AG10803 (cell line): Measurements from ENCODE around the gene HOOK2.

Experiments
- DNase-seq: peaks from one replicate; pipeline ENCODE4 v3.0.0; 2010; ENCODE audit warnings: low read depth
- H3K4me3 ChIP-seq: 2 replicates; pipeline ENCODE4 v1.5.1; 2011; ENCODE audit warnings: mild to moderate bottlenecking, low read length, control low read depth
- TF ChIP-seq, protein P1 (sequence below): conservative IDR thresholded peaks from 2 replicates; pipeline ENCODE4 v1.5.1; 2011; ENCODE audit warnings: mild to moderate bottlenecking, low read length, control low read depth, inconsistent platforms

Gene HOOK2

DNA sequence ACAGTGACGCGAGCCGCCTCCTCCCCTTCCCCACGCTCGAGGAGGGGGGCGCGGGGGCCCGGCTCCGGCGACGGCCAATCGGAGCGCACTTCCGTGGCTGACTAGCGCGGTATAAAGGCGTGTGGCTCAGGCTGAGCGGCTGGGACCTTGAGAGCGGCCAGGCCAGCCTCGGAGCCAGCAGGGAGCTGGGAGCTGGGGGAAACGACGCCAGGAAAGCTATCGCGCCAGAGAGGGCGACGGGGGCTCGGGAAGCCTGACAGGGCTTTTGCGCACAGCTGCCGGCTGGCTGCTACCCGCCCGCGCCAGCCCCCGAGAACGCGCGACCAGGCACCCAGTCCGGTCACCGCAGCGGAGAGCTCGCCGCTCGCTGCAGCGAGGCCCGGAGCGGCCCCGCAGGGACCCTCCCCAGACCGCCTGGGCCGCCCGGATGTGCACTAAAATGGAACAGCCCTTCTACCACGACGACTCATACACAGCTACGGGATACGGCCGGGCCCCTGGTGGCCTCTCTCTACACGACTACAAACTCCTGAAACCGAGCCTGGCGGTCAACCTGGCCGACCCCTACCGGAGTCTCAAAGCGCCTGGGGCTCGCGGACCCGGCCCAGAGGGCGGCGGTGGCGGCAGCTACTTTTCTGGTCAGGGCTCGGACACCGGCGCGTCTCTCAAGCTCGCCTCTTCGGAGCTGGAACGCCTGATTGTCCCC lies 16.1 kb upstream of the HOOK2 start, which contains the start of gene JUNB:
JUNB (plus strand) TSS at position 142 of the 706 bp plus-strand sequence; CDS start at position 428, 286 bp downstream.
- H3K4me3 ChIP-seq: peak within 1 kb of the TSS; percentile 99
- TF ChIP-seq, protein P1, sequence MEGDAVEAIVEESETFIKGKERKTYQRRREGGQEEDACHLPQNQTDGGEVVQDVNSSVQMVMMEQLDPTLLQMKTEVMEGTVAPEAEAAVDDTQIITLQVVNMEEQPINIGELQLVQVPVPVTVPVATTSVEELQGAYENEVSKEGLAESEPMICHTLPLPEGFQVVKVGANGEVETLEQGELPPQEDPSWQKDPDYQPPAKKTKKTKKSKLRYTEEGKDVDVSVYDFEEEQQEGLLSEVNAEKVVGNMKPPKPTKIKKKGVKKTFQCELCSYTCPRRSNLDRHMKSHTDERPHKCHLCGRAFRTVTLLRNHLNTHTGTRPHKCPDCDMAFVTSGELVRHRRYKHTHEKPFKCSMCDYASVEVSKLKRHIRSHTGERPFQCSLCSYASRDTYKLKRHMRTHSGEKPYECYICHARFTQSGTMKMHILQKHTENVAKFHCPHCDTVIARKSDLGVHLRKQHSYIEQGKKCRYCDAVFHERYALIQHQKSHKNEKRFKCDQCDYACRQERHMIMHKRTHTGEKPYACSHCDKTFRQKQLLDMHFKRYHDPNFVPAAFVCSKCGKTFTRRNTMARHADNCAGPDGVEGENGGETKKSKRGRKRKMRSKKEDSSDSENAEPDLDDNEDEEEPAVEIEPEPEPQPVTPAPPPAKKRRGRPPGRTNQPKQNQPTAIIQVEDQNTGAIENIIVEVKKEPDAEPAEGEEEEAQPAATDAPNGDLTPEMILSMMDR: no peak
- peak; percentile 98 for DNase-seq

DNA sequence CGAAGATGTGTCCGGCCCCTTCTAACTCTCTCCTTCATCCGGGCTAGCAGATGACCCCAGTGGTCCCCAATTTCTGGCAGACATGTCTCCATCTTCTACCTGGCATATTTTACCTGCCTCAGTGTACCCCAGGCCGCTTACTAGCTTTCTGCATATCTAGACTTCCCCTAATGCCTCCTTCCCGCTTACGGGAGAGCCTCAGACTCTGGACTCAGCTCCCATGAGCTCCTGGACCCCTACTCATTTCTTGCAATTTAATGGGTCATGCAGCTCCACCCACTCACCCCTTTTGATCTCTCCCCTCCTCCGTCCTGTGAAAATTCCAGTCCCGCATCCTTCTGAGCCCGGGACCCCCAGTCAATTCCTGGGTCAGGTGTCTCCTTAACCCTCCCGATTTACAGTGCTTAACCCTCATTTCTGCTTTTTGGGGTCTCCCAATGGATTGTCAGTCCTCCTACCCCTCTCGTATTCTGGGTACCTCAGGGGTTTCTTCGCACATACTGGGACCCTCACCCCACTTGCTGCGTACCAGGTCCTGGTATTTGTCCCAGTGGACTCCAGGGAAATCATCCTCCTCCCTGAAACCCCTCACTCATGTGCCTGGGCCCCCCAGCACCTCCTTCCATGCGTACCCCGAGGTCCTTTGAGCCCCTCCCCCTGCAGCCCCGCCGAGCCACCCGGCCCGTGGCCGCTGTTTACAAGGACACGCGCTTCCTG lies 15.4 kb upstream of the HOOK2 start:
- no peak for DNase-seq
- TF ChIP-seq, protein P1: no peak
- H3K4me3 ChIP-seq: peak overlapping the region; percentile 99

DNA sequence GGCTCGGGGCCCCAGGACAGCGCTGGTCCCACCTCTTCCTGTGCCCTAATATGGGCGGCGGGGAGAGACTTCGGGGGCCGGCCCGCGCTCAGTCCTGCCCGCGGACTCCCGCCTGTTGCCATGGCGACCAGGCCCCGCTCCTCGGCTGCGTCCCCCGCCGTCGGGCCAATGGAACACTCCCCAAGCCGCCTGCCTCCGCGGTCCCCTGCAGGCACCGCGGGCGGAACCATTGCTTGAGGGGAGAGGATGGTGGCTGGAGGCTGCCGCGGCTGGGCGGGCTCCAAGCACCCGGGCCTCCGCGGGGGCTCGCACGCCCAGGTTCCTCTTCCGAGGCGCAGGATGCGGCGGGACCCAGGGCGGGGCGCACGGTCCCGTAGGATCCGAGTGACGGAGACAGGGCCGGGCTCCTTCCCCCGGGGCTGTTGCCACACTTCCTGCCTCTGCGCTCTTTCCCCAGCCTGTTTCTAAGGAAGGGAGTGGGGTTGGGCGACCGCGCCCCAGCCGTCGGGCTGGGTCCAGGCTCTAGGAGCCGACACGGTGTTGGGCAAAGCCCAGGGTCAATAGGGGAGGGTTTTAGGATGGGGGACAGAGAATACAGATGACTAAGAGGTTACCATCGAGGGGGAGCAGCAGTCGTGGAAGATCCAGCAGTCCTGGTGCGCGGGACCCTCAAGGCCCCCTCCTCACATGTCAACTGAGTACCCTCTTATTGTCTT lies 14.7 kb upstream of the HOOK2 start:
- peak overlapping the region; percentile 99 for H3K4me3 ChIP-seq
- TF ChIP-seq, protein P1: no peak
- DNase-seq: peak; percentile 97

DNA sequence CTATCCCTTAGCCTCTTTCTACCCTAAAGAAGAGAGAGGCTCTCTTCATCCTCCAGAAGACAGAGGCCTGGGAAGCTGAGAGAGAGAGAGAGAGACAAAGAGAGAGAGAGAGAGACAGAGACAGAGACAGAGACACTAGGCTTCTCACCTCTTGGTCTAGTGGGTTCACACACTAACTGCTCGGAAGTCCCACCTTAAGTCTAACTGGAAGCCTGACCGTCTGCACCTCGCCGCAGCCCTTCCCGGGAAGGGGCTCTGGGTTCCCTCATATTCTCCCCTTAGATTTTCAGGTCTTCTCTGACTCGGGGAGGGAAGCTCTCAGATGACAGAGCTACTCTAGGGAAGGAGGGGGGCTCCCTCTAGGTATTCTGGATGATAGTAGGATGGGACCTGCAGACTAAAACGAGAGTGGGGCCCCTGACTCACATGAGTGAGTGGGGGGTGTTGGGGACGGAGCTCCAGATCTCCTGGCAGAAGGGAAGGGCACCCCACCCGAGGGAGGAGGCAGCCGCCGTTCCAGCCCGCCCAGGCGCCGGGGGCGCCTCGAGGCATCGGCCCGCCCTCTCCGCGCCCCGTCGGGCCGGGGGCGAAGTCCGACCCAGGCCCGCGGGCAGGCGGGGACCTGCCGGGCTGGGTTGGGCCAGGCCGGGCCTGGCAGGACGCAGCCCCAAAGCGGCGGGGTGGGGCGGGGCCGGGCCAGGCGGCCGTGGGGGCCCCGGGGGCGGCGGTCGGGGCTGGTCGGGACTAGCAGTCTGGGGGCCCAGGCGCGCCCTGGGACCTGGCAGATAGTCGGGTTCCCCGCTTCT lies 13.9 kb upstream of the HOOK2 start:
- H3K4me3 ChIP-seq: peak overlapping the region; percentile 99
- TF ChIP-seq, protein P1: no peak
- no peak for DNase-seq

DNA sequence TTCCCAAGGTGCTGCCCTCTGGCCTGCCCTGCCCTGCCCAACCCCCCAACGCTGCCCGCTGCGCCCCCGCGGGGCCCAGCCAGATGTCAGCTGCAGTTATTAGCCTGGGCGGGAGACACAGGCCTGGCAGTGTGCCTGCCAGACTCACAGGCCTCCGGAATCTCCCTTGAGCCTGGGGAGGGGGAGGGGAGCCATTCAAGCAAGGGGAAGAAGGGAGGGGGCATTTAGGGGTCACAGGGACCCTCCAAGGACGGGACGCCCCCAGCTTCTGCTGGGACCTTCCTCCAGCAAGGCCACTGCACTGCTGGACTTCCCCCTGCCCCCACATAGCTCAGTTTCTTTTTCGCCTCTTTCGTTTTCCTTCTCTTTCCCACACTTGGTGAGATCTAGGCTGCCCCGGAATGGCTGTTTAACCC lies 13.3 kb upstream of the HOOK2 start:
- TF ChIP-seq, protein P1: no peak
- peak overlapping the region; percentile 99 for H3K4me3 ChIP-seq
- DNase-seq: peak; percentile 72

DNA sequence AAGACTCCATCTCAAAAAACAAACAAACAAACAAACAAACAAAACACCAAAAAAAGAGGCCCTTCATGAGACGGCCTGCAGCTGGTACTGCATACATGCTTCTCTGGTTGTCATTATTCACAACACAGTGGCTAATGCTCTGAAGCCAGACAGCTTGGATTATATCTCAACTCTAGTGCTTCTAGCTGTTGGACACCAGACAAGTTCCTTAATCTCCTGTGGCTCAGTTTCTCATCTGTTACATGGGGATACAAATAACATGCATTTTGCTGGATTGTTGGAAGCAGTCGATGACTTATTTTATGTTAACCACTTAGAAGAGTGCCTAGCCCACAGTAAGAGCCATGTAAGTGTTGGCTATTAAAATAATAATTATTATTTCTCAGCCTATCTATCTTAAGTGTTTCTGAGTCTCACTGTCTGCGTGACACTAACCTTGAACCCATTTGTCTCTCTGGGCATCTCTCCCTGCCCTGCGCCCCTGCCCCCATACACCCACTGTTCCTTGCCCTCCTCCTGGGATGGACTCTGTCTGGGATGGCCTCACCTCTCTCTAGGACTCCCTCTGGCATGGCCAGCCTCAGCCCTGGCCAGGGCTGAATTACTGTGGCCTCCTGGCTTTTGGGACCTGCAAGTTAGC lies 12.8 kb upstream of the HOOK2 start:
- no peak for DNase-seq
- TF ChIP-seq, protein P1: no peak
- H3K4me3 ChIP-seq: peak overlapping the region; percentile 99
